DMS114 treated with DMSO at 0.1 percent for 48 hours (cell line): Measurements from ENCODE around the gene CLDN7.

Experiments used
- DNase-seq: peaks from one replicate; lab custom pipeline; 2025; ENCODE audit not compliant: unreplicated experiment; lab: John Stamatoyannopoulos, UW

CLDN7 gene

GRCh38 chr17:7289256-7290032 is 27.2 kb upstream of the CLDN7 start:
- no peak for DNase-seq

- no peak for DNase-seq
Observed at GRCh38 chr17:7285679-7286078, 23.4 kb upstream of the CLDN7 start.

- no peak for DNase-seq
Observed at GRCh38 chr17:7284911-7285310, 22.6 kb upstream of the CLDN7 start.

- no peak for DNase-seq
Observed at GRCh38 chr17:7283471-7284216, 21.4 kb upstream of the CLDN7 start.

- no peak for DNase-seq
Observed at GRCh38 chr17:7282752-7283321, 20.6 kb upstream of the CLDN7 start.

- DNase-seq = no peak
Observed at GRCh38 chr17:7281953-7282751, 19.9 kb upstream of the CLDN7 start.

GRCh38 chr17:7281074-7281952 is 19.0 kb upstream of the CLDN7 start, which contains the start of gene SLC2A4:
TSS of gene SLC2A4 (plus strand) at chr17:7281718. CDS start at chr17:7281935, 217 bp downstream.
- DNase-seq = peak; percentile 90

- DNase-seq = peak; percentile 76
Observed at GRCh38 chr17:7280519-7281073, 18.3 kb upstream of the CLDN7 start.

- no peak for DNase-seq
Observed at GRCh38 chr17:7279448-7279847, 17.2 kb upstream of the CLDN7 start.

- DNase-seq = no peak
Observed at GRCh38 chr17:7266784-7267183, 4.5 kb upstream of the CLDN7 start.

GRCh38 chr17:7263801-7264078 is 1.5 kb upstream of the CLDN7 start:
- DNase-seq = no peak

GRCh38 chr17:7262935-7263800 is 890 bp upstream of the CLDN7 start:
- DNase-seq = no peak

- DNase-seq = no peak
Observed at GRCh38 chr17:7261379-7262191, 693 bp downstream of the CLDN7 start.

GRCh38 chr17:7260651-7261378 is 1.5 kb downstream of the CLDN7 start:
- no peak for DNase-seq

- no peak for DNase-seq
Observed at GRCh38 chr17:7260151-7260550, 2.1 kb downstream of the CLDN7 start.

GRCh38 chr17:7259555-7259889 is 2.8 kb downstream of the CLDN7 start:
- DNase-seq = no peak

GRCh38 chr17:7258731-7259554 is 3.3 kb downstream of the CLDN7 start:
- no peak for DNase-seq
